ENCODE results near the gene PODN.

DNA sequence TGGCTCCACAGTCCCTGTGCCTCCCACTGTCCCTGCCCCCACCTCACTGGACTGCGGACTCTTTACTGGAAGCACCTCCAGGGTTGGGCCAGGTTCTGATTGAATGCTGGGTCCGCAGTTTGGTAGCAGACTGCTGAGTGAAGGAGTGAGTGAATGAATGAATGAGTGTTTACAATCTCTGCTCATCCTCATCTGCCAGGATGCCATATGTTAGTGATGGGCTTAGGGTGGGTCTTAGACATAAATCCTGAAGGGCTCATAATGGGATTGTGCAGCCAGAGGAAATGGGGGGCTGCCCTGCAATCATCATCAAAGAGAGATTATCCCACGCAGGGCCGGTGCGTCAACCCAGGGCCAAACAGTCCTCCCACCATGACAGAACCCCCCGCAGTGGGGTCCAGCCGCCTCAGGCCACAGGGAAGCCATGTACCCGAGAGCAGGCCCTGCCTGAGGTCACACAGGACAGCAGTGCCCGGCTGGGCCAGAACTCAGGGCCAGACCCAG lies 54.3 kb downstream of the PODN start:
- TF ChIP-seq, protein P1, sequence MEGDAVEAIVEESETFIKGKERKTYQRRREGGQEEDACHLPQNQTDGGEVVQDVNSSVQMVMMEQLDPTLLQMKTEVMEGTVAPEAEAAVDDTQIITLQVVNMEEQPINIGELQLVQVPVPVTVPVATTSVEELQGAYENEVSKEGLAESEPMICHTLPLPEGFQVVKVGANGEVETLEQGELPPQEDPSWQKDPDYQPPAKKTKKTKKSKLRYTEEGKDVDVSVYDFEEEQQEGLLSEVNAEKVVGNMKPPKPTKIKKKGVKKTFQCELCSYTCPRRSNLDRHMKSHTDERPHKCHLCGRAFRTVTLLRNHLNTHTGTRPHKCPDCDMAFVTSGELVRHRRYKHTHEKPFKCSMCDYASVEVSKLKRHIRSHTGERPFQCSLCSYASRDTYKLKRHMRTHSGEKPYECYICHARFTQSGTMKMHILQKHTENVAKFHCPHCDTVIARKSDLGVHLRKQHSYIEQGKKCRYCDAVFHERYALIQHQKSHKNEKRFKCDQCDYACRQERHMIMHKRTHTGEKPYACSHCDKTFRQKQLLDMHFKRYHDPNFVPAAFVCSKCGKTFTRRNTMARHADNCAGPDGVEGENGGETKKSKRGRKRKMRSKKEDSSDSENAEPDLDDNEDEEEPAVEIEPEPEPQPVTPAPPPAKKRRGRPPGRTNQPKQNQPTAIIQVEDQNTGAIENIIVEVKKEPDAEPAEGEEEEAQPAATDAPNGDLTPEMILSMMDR (IDR thresholded peaks at IDR 0.05; ENCODE audit: low read length), result no peak
- TF ChIP-seq EZH2 (optimal IDR thresholded peaks at IDR 0.05; ENCODE audit: low read depth, low read length), result no peak
